ENCODE measurements around the gene PSMD12.

DNA sequence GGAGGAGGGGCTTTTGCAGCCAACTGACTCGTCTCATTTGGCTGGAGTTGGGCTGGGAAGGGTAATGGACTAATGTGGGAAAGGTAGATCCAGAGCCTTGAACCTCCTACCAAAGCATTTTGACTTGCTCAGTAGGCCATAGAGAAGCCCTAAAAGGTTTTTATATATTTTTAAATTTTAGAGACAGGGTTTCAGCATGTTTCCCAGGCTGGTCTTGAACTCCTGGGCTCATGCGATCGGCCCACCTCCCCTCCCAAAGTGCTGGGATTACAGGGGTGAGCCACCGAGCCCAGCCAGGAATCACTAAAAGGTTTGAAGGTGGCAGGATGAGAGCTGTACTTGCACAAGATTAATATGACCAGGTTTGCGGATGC lies 8.7 kb upstream of the PSMD12 start:
- no peak for TF ChIP-seq POLR2AphosphoS5 (IDR thresholded peaks at IDR 0.05)
- TF ChIP-seq CTCF (IDR thresholded peaks at IDR 0.05) = no peak
